ENCODE measurements around the gene DGCR2. TPM values are rescaled to one million over a fixed set of nuclear protein-coding genes. Genes with fewer than 3 reads are reported as not detected.

DGCR2 gene
- total RNA-seq, 1 experiment from 2014 or later, result 41.1 TPM

GRCh38 chr22:19125474-19126308, 3.5 kb upstream of the DGCR2 start:
- intact Hi-C loops (cut with micrococcal nuclease; ENCODE audit: unreplicated experiment), result no loop called here
- no TSS peak for BruUV-seq (replicated peaks)
- CTCF ChIA-PET, result no interaction called here
- H3K4me3 ChIP-seq (ENCODE audit: low read depth, low read length, poor library complexity, severe bottlenecking), result no peak overlapping the region
- POLR2A ChIA-PET (ENCODE audit: low non-redundant PET), result no interaction called here
- peaks cover 11% of the 10 kb centered on the region for H3K4me1 ChIP-seq (ENCODE audit: insufficient read depth, low read length, poor library complexity, severe bottlenecking)
- no peak for TF ChIP-seq EZH2 (IDR thresholded peaks at IDR 0.05; ENCODE audit: borderline replicate concordance, low read depth, low read length, poor library complexity, severe bottlenecking)
- TF ChIP-seq CTCF (conservative IDR thresholded peaks at IDR 0.05; ENCODE audit: low read depth, low read length), result no peak
- DNase-seq (ENCODE audit: low spot score), result no peak
- no peaks in the 10 kb centered on the region for H3K9me3 ChIP-seq (ENCODE audit: low read depth, low read length, poor library complexity, severe bottlenecking)
- no peaks in the 10 kb centered on the region for H3K36me3 ChIP-seq (ENCODE audit: insufficient read depth, low read length, poor library complexity, severe bottlenecking)
- H3K27me3 ChIP-seq (replicated peaks; ENCODE audit: insufficient read depth, low read depth, low read length, poor library complexity), result no peaks in the 10 kb centered on the region
- no peak overlapping the region for H3K27ac ChIP-seq (ENCODE audit: low read depth, low read length, poor library complexity, severe bottlenecking)

GRCh38 chr22:19125011-19125410, 2.8 kb upstream of the DGCR2 start:
- Histone ChIP-seq H3K27me3 (replicated peaks; ENCODE audit: insufficient read depth, low read depth, low read length, poor library complexity) (no peaks in the 10 kb centered on the region), H3K27ac (ENCODE audit: low read depth, low read length, poor library complexity, severe bottlenecking) (no peak overlapping the region), H3K9me3 (ENCODE audit: low read depth, low read length, poor library complexity, severe bottlenecking) (no peaks in the 10 kb centered on the region), H3K36me3 (ENCODE audit: insufficient read depth, low read length, poor library complexity, severe bottlenecking) (peaks cover 2% of the 10 kb centered on the region), H3K4me3 (ENCODE audit: low read depth, low read length, poor library complexity, severe bottlenecking) (no peak overlapping the region), H3K4me1 (ENCODE audit: insufficient read depth, low read length, poor library complexity, severe bottlenecking) (peaks cover 13% of the 10 kb centered on the region)
- intact Hi-C loops (cut with micrococcal nuclease; ENCODE audit: unreplicated experiment), result no loop called here
- CTCF ChIA-PET, result no interaction called here
- POLR2A ChIA-PET (ENCODE audit: low non-redundant PET), result interaction anchor here (0.6 kb wide), 1 partner anchor 40 kb away, joined by 5 read pairs; no protein-coding TSS in a partner anchor
- no TSS peak for BruUV-seq (replicated peaks)
- DNase-seq (ENCODE audit: low spot score), result no peak
- TF ChIP-seq CTCF (conservative IDR thresholded peaks at IDR 0.05; ENCODE audit: low read depth, low read length) (no peak), EZH2 (IDR thresholded peaks at IDR 0.05; ENCODE audit: borderline replicate concordance, low read depth, low read length, poor library complexity, severe bottlenecking) (no peak)

- Histone ChIP-seq H3K4me3 (ENCODE audit: low read depth, low read length, poor library complexity, severe bottlenecking) (no peak overlapping the region), H3K4me1 (ENCODE audit: insufficient read depth, low read length, poor library complexity, severe bottlenecking) (peaks cover 13% of the 10 kb centered on the region), H3K36me3 (ENCODE audit: insufficient read depth, low read length, poor library complexity, severe bottlenecking) (peaks cover 2% of the 10 kb centered on the region), H3K9me3 (ENCODE audit: low read depth, low read length, poor library complexity, severe bottlenecking) (no peaks in the 10 kb centered on the region), H3K27ac (ENCODE audit: low read depth, low read length, poor library complexity, severe bottlenecking) (no peak overlapping the region), H3K27me3 (replicated peaks; ENCODE audit: insufficient read depth, low read depth, low read length, poor library complexity) (no peaks in the 10 kb centered on the region)
- no peak for DNase-seq (ENCODE audit: low spot score)
- no TSS peak for BruUV-seq (replicated peaks)
- ChIA-PET CTCF (no interaction called here), POLR2A (ENCODE audit: low non-redundant PET) (interaction anchor here (0.6 kb wide), 1 partner anchor 41 kb away, joined by 5 read pairs; no protein-coding TSS in a partner anchor)
- intact Hi-C loops (cut with micrococcal nuclease; ENCODE audit: unreplicated experiment), result no loop called here
- TF ChIP-seq CTCF (conservative IDR thresholded peaks at IDR 0.05; ENCODE audit: low read depth, low read length) (no peak), EZH2 (IDR thresholded peaks at IDR 0.05; ENCODE audit: borderline replicate concordance, low read depth, low read length, poor library complexity, severe bottlenecking) (no peak)
Measured at GRCh38 chr22:19124377-19124776, 2.2 kb upstream of the DGCR2 start.
